Osteoblast (primary cell): Measurements from ENCODE around the gene CYB5D1. TPM values are rescaled to one million over a fixed set of nuclear protein-coding genes. Genes with fewer than 3 reads are reported as not detected.
A peak's percentile ranks its signal among the peaks of the same experiment; 100 is the strongest.

Experiments used
- DNase-seq: peaks from one replicate; pipeline ENCODE4 v3.0.0; 2011; ENCODE audit warnings: low spot score, mixed read lengths; ENCODE audit not compliant: insufficient read length; ENCODE audit errors: missing footprints
- H2AFZ ChIP-seq: 2 replicates; pipeline ENCODE4 v1.6.0; 2011; ENCODE audit warnings: mild to moderate bottlenecking, low read length
- H3K27ac ChIP-seq: 2 replicates; pipeline ENCODE4 v1.5.1; 2011; ENCODE audit warnings: mild to moderate bottlenecking, low read depth, low read length, moderate library complexity
- H3K27me3 ChIP-seq: 2 replicates; pipeline ENCODE4 v1.6.0; 2012; ENCODE audit warnings: mild to moderate bottlenecking, control low read depth, inconsistent platforms, low read length, moderate library complexity; ENCODE audit not compliant: insufficient read depth
- H3K36me3 ChIP-seq: 2 replicates; pipeline ENCODE4 v1.5.1; 2011; ENCODE audit warnings: mild to moderate bottlenecking, low read length, control low read depth, moderate library complexity; ENCODE audit not compliant: insufficient read depth
- H3K4me1 ChIP-seq: 2 replicates; pipeline ENCODE4 v1.5.1; 2011; ENCODE audit warnings: mild to moderate bottlenecking, low read length, control low read depth, moderate library complexity; ENCODE audit not compliant: insufficient read depth
- H3K4me2 ChIP-seq: 2 replicates; pipeline ENCODE4 v1.6.0; 2011; ENCODE audit warnings: mild to moderate bottlenecking, low read length; ENCODE audit not compliant: insufficient read depth
- H3K4me3 ChIP-seq: fragments of 200-600 bp; sonication (generic); 3 replicates; pipeline ENCODE4 v1.5.1; 2012; ENCODE audit warnings: mild to moderate bottlenecking, low read length, inconsistent platforms; ENCODE audit not compliant: insufficient read depth
- H3K79me2 ChIP-seq: 2 replicates; pipeline ENCODE4 v1.6.0; 2012; ENCODE audit warnings: mild to moderate bottlenecking, low read length, control low read depth, inconsistent platforms; ENCODE audit not compliant: insufficient read depth
- H3K9me3 ChIP-seq: 2 replicates; pipeline ENCODE4 v1.5.1; 2011; ENCODE audit warnings: low read depth, low read length, control low read depth
- H4K20me1 ChIP-seq: 2 replicates; pipeline ENCODE4 v1.6.0; 2012; ENCODE audit warnings: mild to moderate bottlenecking, low read length, control low read depth; ENCODE audit not compliant: insufficient read depth
- CTCF ChIP-seq: IDR thresholded peaks from 2 replicates; pipeline ENCODE4 v1.5.1; 2011; ENCODE audit warnings: mild to moderate bottlenecking, low read depth, low read length, moderate library complexity; ENCODE audit errors: extremely low read depth
- total RNA-seq: library from RNA; depleted of rRNA; stranded (reverse); fragments of >200 nt; gene quantifications from 2 replicates; pipeline ENCODE4 v1.2.3, GENCODE V29; 2012

CYB5D1 gene
- total RNA-seq, 1 donor = 10.5 TPM

GRCh38 chr17:7887038-7887481 lies 29.3 kb downstream of the CYB5D1 start:
- peaks cover 44% of the 10 kb centered on the region for H3K4me1 ChIP-seq
- DNase-seq = peak; percentile 88
- H3K79me2 ChIP-seq = peaks cover 36% of the 10 kb centered on the region
- H3K36me3 ChIP-seq = peaks cover 28% of the 10 kb centered on the region
- no peaks in the 10 kb centered on the region for H3K27me3 ChIP-seq
- H3K27ac ChIP-seq = peak overlapping the region; percentile 75
- H3K4me3 ChIP-seq = peak overlapping the region; percentile 95
- peak overlapping the region; percentile 97 for H3K4me2 ChIP-seq
- peak overlapping the region; percentile 76 for H2AFZ ChIP-seq
- peaks cover 20% of the 10 kb centered on the region for H4K20me1 ChIP-seq
- no peak for TF ChIP-seq CTCF
- no peaks in the 10 kb centered on the region for H3K9me3 ChIP-seq

- peak; percentile 99 for DNase-seq
- no peak for TF ChIP-seq CTCF
- H4K20me1 ChIP-seq = peaks cover 20% of the 10 kb centered on the region
- no peaks in the 10 kb centered on the region for H3K9me3 ChIP-seq
- no peaks in the 10 kb centered on the region for H3K27me3 ChIP-seq
- peak overlapping the region; percentile 79 for H3K27ac ChIP-seq
- peaks cover 29% of the 10 kb centered on the region for H3K36me3 ChIP-seq
- peak overlapping the region; percentile 95 for H3K4me3 ChIP-seq
- peak overlapping the region; percentile 85 for H2AFZ ChIP-seq
- peak overlapping the region; percentile 97 for H3K4me2 ChIP-seq
- H3K4me1 ChIP-seq = peaks cover 44% of the 10 kb centered on the region
- H3K79me2 ChIP-seq = peaks cover 36% of the 10 kb centered on the region
Observed at GRCh38 chr17:7887482-7888183, 29.8 kb downstream of the CYB5D1 start.

GRCh38 chr17:7888184-7888920 lies 30.5 kb downstream of the CYB5D1 start, which contains the start of gene CHD3:
Gene CHD3 (plus strand): TSS chr17:7888789. CDS start chr17:7889001, 212 bp downstream.
- peaks cover 44% of the 10 kb centered on the region for H3K4me1 ChIP-seq
- H4K20me1 ChIP-seq = peaks cover 20% of the 10 kb centered on the region
- H3K4me3 ChIP-seq = peak within 1 kb of the TSS; percentile 95
- peak within 1 kb of the TSS; percentile 97 for H3K4me2 ChIP-seq
- H2AFZ ChIP-seq = peak within 1 kb of the TSS; percentile 85
- TF ChIP-seq CTCF = no peak
- H3K9me3 ChIP-seq = no peaks in the 10 kb centered on the region
- no peaks in the 10 kb centered on the region for H3K27me3 ChIP-seq
- H3K36me3 ChIP-seq = peaks cover 35% of the 10 kb centered on the region
- DNase-seq = no peak
- H3K79me2 ChIP-seq = peaks cover 36% of the 10 kb centered on the region
- peak within 1 kb of the TSS; percentile 79 for H3K27ac ChIP-seq
